Raji (cell line): ENCODE results near the gene RETSAT.
A peak's percentile ranks its signal among the peaks of the same experiment; 100 is the strongest.

Experiments used
- POLR2A ChIP-seq: IDR thresholded peaks from 2 replicates; pipeline ENCODE4 v1.6.1; 2011; ENCODE audit warnings: low read depth, low read length, control low read depth; ENCODE audit not compliant: insufficient read depth

RETSAT gene

GRCh38 chr2:85355073-85355410 is 714 bp upstream of the RETSAT start:
- TF ChIP-seq POLR2A = no peak

- TF ChIP-seq POLR2A = no peak
These were observed 447 bp downstream of the RETSAT start for GRCh38 chr2:85353876-85354285.

GRCh38 chr2:85347599-85347998 is 6.7 kb downstream of the RETSAT start:
- no peak for TF ChIP-seq POLR2A

- no peak for TF ChIP-seq POLR2A
These were observed 9.9 kb downstream of the RETSAT start for GRCh38 chr2:85344356-85344954.

GRCh38 chr2:85342156-85342555 is 12.2 kb downstream of the RETSAT start:
- no peak for TF ChIP-seq POLR2A

GRCh38 chr2:85341269-85342029 is 12.9 kb downstream of the RETSAT start:
- TF ChIP-seq POLR2A = no peak

GRCh38 chr2:85340034-85340892 is 14.1 kb downstream of the RETSAT start:
- no peak for TF ChIP-seq POLR2A

GRCh38 chr2:85334928-85335327 is 19.4 kb downstream of the RETSAT start:
- TF ChIP-seq POLR2A = no peak

- no peak for TF ChIP-seq POLR2A
These were observed 23.3 kb downstream of the RETSAT start for GRCh38 chr2:85330839-85331636.

- no peak for TF ChIP-seq POLR2A
These were observed 25.1 kb downstream of the RETSAT start for GRCh38 chr2:85329181-85329651.

GRCh38 chr2:85327822-85328617 is 26.3 kb downstream of the RETSAT start, which contains the start of gene TGOLN2:
Gene TGOLN2 (minus strand): TSS chr2:85327989. CDS start chr2:85327962, 27 bp downstream.
- TF ChIP-seq POLR2A = peak; percentile 99

GRCh38 chr2:85327160-85327821 is 27.0 kb downstream of the RETSAT start:
- no peak for TF ChIP-seq POLR2A

GRCh38 chr2:85326406-85327159 is 27.7 kb downstream of the RETSAT start:
- no peak for TF ChIP-seq POLR2A

- TF ChIP-seq POLR2A = no peak
These were observed 28.9 kb downstream of the RETSAT start for GRCh38 chr2:85325466-85325811.
